Activated T-cell treated with anti-CD3 and anti-CD28 coated beads, Interleukin-2, amount 50 U/mL, for 1 hour (primary cell): ENCODE results near the gene LONP1.

ENCODE experiments used
- DNase-seq: peaks from one replicate; pipeline ENCODE4 v3.0.0-alpha.2; 2020

Gene LONP1

DNA sequence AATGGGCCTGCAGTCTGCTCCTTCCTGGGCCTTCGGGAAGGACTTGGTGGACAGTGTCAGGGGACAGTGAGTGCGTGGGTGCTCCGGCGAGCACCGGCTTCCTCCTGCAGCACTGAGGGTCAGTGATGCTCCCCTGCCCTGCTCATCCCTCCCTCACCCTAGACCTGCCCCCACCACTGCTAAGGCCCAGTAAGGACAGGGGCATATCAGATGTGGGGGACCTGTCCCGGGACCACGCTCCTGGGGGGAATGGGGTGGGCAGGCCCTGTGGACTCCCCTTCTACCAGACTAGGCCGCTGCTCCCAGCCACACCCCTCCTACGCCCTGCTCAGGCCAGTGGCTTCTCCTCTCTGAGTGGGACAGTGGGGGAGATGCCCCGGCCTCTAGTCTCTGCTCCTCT, 42.8 kb downstream of the LONP1 start:
- DNase-seq: no peak

DNA sequence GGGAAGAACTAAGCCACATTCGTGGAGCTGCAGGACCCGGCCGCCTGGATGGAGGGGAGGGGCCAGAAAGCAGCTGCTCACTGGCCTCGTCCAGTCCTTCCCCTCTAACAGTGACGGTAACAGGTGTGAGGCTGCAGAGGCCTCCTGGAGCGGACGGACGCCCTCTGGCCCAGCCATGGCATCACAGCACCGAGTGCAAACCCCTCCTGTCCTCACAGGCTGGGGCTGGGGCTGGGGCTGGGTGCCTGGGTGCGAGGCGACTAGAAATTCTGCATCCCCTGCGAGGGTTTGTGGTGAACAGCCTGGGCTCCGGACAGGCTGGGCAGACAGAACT, 43.2 kb downstream of the LONP1 start:
- DNase-seq: no peak

GRCh38 chr19:5676105-5676771, 43.7 kb downstream of the LONP1 start:
- no peak for DNase-seq

DNA sequence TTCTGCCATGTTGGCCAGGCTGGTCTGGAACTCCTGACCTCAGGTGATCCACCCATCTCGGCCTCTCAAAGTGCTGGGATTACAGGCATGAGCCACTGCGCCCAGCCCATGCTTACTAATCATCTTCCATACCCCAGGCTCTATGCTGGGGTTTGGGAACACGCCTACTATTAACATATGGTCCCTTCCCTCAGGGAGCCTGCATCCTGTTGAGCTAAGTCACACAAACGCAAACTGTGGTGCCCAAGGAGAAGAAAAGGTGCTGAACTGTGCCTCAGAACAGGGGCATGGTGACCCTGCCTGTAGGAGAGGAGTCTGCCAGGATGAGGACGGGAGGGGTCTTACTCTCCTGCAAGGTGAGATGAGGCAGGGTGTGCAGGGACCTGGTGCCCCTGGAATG, 45.2 kb downstream of the LONP1 start:
- no peak for DNase-seq

GRCh38 chr19:5673752-5674151, 46.2 kb downstream of the LONP1 start:
- no peak for DNase-seq

DNA sequence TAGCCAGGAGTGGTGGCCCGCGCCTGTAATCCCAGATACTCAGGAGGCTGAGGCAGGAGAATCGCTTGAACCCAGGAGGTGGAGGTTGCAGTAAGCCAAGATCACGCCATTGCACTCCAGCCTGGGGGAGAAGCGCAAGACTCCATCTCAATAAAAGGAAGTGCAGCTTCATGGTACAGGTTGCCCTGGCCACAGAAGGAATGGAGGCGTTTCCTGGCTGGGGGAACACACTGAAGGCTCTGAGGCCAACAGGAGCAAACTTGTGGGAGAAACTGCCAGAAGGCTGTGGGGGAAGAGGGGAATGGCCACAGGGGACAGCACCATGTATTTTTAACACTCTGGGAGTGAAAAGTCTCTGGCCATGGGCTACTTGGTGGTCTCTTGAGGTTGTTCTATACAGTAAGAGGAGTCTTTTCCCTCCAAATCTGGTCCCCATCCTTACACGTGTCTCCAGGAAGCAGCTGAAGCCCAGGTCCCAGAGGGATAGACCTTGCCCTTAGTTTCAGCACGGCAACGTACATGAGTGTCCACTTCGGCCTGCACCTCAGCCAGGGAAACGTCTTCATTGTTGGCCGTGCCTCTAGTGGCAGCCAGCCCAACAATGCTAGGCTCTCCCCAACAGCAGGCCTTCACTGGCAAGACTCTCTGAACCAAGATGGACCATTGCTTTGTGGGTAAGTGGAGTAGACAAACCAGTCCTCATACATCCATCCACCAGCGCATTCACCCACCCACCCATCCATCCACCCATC, 47.1 kb downstream of the LONP1 start:
- no peak for DNase-seq

DNA sequence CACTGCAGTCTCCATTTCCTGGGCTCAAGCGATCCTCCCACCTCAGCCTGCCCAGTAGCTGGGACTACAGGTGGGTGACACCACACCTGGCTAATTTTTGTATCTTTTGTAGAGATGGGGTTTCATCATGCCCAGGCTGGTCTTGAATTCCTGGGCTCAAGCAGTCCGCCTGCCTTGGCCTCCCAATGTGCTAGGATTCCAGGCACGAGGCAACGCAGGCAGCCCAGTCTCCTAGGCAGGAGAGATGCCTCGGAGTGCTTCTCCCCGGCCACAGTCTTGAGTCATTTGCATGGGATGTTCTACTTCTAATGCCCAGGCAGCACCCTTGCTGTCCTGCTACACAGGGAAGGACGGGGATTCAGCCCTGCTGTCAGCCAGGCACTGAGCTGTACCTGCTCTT, 48.3 kb downstream of the LONP1 start:
- DNase-seq: no peak

DNA sequence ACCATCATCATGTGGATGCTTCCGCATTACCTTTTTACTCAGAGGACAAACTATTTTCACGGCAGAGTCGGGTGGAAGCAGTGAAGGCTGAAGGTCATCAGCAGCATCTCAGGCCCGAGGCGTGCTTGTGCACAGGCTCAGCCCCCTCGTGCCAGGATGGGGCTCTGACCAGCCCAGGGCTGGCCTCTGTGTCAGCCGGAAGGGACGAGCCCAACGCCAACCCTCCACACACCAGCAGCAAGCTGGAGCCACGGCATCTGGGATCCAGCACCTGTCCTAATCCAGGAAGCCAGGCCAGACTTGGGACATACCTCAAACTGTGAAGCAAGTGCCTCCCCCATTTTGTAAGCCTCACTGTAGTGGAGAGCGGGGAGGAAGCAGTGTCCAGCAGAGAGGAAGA, 50.7 kb downstream of the LONP1 start:
- DNase-seq: no peak

DNA sequence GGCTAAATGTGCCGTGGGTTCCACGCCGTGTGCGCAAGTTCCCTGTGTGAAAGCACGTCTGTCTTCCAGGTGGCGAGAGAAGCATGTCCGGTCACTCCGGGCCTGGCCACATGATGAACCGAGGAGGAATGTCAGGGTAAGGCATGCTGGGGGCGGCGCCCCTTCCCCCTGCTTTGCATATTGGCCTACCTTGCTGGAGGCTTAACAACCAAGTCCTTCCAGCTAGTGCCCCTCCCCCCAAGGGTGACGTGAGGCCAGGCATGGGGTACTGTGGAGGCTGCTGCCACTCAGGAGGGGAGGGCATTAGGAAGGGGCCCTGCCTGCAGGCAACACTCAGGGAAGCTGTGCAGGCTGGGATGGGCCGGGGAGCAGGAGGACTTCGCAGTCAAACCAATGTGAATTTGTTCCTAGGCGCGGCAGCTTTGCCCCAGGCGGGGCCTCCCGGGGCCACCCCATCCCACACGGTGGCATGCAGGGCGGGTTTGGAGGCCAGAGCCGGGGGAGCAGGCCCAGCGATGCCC, 52.1 kb downstream of the LONP1 start:
- DNase-seq: no peak

DNA sequence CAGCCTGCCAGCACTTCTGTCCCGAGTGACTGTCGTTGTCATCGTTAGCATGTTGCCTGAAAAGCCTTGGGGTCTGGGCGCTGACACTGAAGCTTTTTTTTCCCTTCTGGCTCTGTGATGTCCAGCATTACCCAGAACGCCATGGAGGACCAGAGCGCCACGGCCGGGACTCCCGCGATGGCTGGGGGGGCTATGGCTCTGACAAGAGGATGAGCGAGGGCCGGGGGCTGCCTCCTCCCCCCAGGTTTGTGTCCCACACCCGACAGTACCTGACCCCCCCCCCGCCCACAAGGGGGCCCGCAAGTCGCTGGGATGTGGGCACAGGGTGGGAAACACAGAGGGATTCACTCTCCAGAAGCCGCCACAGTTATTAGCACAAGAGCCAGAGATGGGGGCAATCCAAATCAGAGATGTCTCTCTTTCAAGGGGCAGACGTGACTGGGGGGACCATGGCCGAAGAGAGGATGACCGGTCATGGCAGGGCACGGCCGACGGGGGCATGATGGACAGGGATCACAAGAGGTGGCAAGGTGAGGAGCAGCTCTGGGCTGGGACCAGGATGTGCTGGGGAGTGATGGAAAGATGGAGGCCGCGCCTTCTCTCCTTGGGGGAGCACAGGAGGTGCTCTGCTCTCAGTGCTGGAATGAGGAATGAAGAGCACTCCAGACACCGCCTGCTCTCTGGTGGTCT, 52.9 kb downstream of the LONP1 start:
- DNase-seq: no peak

DNA sequence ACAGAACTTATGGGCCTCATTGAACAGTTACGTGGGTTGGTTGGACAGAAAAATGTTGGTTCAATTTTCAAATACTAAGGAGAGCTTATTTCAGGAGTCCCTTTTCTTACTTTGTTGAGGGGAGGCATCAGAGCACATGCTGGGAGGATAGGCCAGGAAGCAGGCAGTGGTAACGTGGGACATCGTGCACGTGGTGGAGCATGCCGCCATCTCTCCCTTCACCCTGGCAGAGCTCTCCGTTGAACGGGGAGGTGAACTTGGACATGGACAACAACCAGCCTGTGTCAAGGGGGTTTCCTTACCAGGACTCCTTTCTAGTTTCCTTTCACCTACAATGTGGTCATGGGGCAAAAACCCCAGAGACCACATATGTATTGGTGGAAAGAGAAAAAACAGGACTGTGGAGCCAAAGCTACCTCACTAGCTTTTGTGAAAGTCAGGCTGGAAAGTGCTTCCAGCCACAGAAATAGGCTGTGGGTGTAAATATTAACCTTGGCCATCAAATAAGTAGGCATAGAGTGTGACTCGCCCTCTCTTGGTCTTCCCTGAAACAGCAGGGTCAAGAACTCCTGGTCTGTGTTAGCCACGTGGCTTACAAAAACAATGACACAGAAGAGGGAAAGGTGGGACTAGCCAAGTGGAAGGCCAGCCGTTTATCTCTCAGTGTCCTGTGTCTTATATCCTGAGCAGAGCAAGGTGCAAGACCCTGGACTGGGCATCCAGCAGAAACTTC, 54.0 kb downstream of the LONP1 start:
- DNase-seq: no peak

GRCh38 chr19:5664515-5664914, 55.4 kb downstream of the LONP1 start:
- no peak for DNase-seq

GRCh38 chr19:5663904-5664303, 56.0 kb downstream of the LONP1 start:
- DNase-seq: no peak

GRCh38 chr19:5661483-5661882, 58.5 kb downstream of the LONP1 start:
- DNase-seq: no peak

- no peak for DNase-seq
Measured at GRCh38 chr19:5655412-5655811, 64.5 kb downstream of the LONP1 start.

DNA sequence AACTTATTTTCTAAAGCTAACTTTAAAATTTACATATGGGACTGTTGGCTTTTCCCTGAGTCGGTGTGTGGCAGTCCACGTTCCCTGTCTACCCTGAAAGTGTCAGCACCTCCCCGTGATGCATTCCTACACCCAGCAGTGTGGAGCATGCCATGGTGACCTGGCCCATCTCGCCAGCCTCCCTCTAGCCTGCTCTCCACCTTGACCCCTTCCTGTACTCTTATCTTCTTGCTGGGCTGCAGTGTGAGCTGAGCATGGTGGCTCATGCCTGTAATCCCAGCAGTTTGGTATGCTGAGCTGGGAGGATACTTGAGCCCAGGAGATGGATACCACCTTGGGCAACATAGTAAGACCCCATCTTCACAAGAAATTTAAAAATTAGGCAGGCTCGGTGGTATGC, 65.0 kb downstream of the LONP1 start:
- no peak for DNase-seq

DNA sequence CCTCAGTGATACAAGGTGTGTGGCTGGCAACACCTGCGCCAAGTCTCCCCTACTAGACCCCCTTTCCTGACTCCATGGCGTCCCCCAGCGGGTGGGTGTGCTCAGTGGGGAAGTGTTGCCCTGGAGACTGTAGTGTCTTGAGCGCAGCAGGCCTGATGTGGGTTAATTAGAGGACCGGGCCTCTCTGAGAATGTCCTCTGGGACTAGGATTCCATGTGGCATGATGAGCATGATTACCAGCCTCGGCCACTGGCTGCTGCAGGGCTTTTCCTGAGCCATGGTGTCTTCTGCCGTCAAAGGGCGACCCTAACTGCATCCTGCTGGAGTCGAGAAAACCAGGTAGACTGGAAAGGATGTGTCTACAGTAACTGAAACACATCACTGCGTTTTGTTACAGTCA, 67.7 kb downstream of the LONP1 start:
- DNase-seq: no peak

GRCh38 chr19:5651361-5651760, 68.6 kb downstream of the LONP1 start:
- no peak for DNase-seq

GRCh38 chr19:5648464-5648863, 71.5 kb downstream of the LONP1 start:
- DNase-seq: no peak

- no peak for DNase-seq
Measured at GRCh38 chr19:5646703-5647102, 73.2 kb downstream of the LONP1 start.

- peak; percentile 4 for DNase-seq
Measured at GRCh38 chr19:5645409-5645808, 74.5 kb downstream of the LONP1 start.

DNA sequence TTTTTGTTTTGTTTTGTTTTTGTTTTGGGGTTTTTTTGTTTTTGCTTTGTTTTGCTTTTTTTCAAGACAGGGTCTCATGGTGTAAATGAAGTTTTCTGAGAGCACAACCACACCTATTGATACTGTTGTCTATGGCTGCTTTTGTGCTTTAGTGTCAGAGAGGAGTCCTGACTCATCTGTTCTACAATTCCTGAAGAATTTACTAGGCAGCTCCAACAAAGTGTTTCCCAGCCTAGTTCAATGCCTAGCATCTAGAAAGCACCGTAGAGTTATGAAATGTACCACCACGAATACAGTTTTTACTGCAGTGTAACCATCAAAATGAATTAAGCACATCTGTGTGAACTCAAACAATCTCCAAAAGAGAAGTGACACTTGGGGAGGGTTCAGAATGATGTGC, 75.9 kb downstream of the LONP1 start:
- no peak for DNase-seq

DNA sequence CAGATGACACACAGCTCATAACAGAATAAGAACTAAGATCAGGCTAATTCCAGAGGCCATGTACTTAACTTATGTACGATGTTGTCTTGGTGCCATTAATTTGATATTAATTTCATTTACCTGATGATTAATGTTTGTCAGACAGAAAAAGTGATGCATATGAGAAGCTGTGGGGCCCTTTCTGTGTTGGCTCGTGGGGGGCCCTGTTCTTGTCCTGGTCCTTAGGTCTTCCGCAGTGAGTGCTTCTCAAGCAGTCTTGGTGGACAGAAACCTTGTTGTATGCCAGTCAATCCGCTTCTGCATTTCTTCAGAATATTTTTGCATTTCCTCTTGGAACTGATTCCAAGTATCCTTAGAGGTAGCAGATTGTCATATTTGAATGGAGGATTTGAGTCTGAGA, 76.9 kb downstream of the LONP1 start:
- no peak for DNase-seq
